ENCODE measurements around the gene BTBD9.

DNA sequence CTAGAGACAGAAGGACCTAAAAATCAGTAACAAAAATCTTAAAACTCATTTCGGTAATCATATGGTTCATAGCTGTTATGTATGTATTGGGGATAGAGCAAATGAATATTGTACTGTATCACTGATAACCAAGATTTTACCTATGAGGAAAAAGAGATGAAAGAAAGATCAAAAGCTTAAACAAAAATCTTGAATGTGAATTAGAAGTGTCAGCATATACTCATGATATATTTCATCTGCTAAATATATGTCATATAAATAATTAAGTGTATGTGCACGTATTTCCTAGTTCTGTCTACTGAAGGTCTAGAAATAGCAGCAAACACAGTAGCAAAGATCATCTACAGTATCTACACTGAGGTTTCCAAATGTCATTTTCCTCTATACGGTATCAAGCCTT is 299.8 kb downstream of the BTBD9 start:
- TF ChIP-seq, protein P1, sequence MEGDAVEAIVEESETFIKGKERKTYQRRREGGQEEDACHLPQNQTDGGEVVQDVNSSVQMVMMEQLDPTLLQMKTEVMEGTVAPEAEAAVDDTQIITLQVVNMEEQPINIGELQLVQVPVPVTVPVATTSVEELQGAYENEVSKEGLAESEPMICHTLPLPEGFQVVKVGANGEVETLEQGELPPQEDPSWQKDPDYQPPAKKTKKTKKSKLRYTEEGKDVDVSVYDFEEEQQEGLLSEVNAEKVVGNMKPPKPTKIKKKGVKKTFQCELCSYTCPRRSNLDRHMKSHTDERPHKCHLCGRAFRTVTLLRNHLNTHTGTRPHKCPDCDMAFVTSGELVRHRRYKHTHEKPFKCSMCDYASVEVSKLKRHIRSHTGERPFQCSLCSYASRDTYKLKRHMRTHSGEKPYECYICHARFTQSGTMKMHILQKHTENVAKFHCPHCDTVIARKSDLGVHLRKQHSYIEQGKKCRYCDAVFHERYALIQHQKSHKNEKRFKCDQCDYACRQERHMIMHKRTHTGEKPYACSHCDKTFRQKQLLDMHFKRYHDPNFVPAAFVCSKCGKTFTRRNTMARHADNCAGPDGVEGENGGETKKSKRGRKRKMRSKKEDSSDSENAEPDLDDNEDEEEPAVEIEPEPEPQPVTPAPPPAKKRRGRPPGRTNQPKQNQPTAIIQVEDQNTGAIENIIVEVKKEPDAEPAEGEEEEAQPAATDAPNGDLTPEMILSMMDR (IDR thresholded peaks at IDR 0.05): no peak
- no peak for TF ChIP-seq POLR2A (IDR thresholded peaks at IDR 0.05)
